Measurements from ENCODE around the gene OR5H15.
"Not testable (repeated sequence)": the region's sequence is repeated elsewhere in the genome, so short reads cannot be mapped to it uniquely, and the experiment has no call there.

OR5H15 gene

DNA sequence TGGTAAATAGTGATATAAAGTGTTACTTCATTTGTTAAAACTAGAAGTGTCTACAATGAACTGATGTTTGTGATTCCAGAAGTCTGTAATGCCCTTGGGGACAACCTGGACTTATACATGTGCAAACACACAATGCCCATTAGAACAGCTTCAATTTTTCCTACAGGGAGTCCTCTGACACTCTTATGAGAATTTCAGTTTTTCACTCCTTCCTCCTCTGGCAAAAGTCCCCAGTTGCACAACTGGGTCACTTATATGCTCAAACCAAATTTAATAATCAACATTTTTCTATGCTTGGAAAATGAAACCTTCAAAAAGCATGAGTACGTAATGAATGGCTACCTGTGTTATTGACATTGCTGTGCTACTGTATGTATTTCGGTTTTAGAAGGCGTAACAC is at the start of gene OR5H15:
TSS of gene OR5H15 (plus strand) at position 301 of the 400 bp plus-strand sequence. CDS start 2,004 bp downstream, outside the sequence.
- no peak for DNase-seq (ENCODE audit: low read depth, low spot score)

DNA sequence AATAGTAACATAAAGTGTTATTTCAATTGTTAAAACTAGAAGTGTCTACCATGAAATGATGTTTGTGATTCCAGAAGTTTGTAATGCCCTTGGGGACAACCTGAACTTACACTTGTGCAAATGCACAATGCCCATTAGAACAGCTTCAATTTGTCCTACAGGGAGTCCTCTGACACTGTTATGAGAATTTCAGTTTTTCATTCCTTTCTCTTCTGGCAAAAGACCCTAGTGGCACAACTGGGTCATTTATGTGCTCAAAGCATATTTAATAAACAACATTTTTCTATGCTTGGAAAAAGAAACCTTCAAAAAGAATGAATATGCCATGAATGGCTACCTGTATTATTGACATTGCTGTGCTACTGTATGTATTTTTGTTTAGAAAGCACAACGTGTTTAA is 36.1 kb upstream of the OR5H15 start, which contains the start of gene OR5H1:
TSS of gene OR5H1 (plus strand) at position 301 of the 400 bp plus-strand sequence. CDS start 1,977 bp downstream, outside the sequence.
- no peak for DNase-seq (ENCODE audit: low read depth, low spot score)

DNA sequence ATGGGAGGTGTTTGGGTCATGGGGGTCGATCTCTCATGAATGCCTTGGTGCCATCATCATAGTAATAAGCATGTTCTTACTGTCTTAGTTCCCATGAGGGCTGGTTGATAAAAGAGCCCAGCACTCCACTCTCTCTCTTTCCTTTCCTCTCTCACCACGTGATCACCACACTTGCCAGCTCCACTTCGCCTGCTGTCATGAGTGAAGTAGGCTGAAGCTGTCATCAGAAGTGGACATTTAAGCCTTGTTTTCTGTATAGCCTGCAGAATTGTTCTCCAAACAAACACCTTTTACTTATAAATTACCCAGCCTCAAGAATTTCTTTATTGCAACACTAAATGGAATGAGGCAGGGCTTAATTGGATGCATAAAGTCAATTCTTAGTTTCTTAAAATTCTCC is 29.9 kb upstream of the OR5H15 start:
- DNase-seq (ENCODE audit: low read depth, low spot score), result no peak

DNA sequence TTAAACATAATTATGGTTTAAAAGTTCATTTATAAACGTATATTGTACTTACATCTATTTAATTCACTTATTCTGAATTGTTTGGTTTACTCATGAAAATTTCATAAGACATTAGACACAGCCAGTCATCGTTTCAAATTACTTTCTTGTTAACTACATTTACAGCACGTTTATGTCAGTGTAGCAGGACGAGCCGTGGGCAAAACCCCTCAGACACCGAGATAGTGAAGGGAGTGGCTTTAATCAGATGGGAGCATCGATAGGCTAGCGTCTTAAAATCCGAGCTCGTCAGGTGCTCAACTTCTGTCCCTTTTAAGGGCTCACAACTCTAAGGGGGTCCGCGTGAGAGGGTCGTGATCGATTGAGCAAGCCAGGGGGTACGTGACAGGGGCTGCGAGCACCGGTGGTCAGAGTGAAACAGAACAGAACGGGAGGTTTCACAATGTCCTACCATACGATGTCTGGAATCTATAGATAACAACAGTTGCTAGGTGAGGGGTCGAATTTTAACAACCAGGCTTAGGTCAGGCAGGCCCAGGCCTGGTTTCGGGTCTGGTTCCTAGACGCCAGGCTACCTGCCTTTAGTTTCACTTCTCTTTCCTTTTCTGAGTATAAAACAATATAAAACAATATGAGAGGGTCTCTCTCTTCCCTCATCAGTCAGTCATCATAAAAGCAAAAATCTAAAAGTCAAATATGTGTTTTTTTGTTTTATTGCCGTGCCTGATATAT is 28.5 kb upstream of the OR5H15 start:
- peak; percentile 27 for DNase-seq (ENCODE audit: low read depth, low spot score)

DNA sequence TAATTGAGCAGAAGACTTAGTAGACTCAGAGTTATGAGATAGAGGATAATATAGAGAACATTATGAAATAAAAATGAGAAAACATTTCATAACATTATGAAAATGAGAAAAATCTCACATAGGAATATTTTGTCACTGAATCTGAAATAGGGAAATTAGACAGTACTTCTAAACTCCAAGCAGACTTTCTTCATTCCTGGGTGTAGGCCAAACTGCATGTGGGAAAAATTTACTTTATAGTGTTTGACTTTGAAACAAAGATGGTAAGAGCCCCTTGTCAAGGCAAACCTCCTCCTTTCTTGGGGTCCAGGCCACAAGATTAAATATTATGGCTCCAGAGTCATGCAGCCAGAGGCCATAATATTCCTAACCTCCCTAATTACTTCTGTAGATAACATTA is 26.0 kb upstream of the OR5H15 start:
- no peak for DNase-seq (ENCODE audit: low read depth, low spot score)

DNA sequence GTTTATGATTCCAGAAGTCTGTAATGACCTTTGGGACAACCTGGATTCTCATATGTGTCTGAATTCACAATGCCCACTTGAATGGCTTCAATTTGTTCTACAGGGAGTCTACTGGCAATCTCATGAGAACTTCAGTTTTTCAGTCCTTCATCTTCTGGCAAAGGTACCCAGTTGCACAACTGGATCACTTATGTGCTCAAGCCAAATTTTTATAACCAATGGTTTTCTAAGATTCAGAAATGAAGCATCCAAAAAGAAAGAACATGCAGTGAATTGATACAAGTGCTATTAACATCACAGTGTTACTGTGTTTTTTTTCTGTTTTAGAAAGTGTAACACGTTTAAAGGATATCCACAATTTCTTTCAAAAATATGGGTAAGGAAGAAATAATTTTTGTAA is 19.3 kb upstream of the OR5H15 start, which contains the start of gene OR5H14:
TSS of gene OR5H14 (plus strand) at position 301 of the 400 bp plus-strand sequence. CDS start 1,907 bp downstream, outside the sequence.
- DNase-seq (ENCODE audit: low read depth, low spot score), result no peak

DNA sequence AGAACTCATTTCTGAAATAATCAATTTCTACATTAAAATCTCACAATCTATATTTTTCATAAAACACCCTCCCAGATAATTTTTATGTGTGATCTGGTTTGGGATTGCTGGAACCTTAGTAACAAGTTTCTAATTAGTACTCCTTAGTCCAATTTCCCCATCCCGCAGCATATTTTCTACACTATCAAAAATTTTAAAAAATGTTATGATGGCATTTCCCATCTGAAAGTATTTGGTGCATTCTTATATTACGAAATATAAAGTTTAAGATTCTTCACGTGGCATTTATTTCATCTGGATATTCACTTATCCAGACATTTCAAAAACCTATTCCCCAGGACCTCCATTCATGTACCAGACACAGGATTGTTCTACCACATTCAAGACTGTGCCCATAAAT is 17.7 kb upstream of the OR5H15 start:
- no peak for DNase-seq (ENCODE audit: low read depth, low spot score)

DNA sequence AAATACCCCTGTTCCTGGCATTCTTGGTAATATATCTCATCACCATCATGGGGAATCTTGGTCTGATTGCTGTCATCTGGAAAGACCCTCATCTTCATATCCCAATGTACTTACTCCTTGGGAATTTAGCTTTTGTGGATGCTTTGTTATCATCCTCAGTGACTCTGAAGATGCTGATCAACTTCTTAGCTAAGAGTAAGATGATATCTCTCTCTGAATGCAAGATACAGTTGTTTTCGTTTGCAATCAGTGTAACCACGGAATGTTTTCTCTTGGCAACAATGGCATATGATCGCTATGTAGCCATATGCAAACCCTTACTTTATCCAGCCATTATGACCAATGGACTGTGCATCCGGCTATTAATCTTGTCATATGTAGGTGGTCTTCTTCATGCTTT is 17.0 kb upstream of the OR5H15 start:
- DNase-seq (ENCODE audit: low read depth, low spot score), result not testable (repeated sequence)

DNA sequence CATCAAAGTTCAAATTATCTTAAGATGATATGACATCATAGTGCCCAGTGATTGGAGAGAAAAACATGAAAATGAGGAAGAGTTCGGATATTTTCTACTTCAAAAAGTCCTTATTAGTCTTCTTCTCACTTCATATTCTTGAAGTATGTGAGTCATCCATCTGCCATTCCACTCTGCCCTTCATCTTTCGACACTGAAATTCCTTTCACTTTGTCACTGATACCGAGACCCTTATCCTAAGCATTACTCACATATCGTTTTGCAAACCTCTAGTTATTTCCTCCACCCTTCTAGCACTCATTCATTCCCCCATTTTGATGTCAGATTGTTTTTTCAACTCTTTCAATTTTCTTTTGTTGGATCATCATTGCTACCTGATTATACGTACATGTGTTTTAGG is 15.3 kb upstream of the OR5H15 start:
- DNase-seq (ENCODE audit: low read depth, low spot score), result no peak

DNA sequence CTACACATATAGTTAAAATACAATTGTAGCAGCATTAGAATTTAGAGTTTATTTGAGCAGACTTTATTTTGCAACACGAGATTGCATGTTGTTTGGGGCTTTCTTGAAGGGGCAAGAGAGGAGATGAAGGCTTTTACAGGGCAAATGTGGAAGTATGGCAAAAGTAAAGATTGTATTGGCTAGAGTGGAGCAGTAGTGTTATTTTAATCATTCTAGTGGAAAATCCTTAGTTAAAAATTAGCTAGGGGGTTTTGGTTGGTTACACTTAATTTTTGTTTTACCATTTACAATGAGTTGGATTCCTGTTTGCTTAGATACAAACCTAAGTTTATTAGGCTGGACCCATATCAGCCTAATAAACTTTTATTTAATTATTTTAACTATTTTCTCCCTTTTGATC is 4.6 kb downstream of the OR5H15 start:
- no peak for DNase-seq (ENCODE audit: low read depth, low spot score)

DNA sequence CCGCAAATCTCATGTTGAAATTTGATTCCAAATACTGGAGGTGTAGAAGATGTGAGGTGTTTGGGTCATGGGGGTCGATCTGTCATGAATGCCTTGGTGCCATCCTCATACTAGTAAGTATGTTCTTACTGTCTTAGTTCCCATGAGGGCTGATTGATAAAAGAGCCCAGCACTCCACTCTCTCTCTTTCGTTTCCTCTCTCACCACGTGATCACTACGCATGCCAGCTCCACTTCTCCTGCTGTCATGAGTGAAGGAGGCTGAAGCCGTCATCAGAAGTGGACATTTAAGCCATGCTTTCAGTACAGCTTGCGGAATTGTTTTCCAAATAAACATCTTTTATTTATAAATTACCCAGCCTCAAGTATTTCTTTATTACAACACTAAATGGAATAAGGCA is 6.1 kb downstream of the OR5H15 start:
- DNase-seq (ENCODE audit: low read depth, low spot score), result no peak

DNA sequence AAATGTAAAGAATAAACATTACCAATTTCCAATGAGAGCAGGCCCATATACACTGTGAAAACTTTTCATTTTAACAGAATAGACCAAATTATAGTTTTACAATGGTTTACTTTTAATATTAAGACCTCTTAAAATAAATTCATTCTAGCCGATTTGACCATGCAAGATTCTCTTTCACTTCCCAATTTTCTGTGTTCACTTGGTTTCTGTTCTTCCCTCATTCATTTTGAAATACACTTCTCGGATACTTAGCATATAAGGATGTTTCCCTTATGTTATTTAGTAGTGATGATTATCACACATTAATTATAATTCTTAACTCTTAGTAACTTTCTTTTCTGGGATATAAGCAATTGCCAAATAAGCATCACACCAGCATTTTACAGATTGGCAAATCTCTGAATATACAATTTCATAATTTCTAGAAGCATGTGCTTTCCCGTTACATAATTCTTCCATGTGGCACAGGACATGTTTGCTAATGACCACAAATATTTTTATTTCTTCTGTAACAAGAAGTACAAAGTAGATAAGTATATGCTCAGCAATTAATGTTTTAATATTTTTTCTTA is 13.9 kb downstream of the OR5H15 start:
- DNase-seq (ENCODE audit: low read depth, low spot score), result no peak

DNA sequence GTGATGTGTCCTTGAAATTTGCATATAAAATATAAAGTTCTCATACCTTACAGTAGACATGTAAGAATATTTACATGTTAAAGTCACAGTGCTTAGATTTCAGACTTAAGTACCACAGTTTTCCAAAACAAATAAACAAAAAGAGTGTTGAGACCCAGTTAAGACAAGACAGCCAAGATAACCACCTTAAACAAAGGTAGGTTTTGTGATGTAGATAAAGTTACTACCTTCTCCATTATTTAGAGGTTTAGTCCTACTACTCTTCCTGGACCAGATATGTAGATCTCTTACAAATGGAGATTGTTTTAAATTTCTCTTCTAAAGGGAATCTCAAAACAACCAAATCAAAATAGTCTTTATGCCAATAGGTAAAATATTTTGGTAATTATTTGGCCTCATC is 15.7 kb downstream of the OR5H15 start:
- no peak for DNase-seq (ENCODE audit: low read depth, low spot score)

DNA sequence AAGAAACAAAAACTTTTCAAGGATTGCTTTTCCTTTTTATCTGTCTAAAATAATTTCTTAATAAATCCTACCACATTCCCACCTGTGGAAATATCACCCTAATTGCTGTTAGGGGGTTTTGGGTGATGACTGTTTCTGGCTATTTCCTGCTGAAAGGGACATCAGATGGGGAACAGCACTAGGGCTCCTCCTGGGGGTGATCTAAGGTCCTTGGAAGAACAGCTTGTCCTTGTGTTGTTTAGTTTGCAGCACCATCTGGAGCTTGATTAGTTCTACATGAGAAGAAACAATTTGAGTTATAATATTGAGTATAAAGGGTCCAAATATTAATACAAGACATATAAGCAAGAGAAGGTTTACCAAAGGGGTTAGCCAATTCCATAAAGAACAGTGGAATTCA is 18.7 kb downstream of the OR5H15 start:
- DNase-seq (ENCODE audit: low read depth, low spot score), result peak; percentile 13

DNA sequence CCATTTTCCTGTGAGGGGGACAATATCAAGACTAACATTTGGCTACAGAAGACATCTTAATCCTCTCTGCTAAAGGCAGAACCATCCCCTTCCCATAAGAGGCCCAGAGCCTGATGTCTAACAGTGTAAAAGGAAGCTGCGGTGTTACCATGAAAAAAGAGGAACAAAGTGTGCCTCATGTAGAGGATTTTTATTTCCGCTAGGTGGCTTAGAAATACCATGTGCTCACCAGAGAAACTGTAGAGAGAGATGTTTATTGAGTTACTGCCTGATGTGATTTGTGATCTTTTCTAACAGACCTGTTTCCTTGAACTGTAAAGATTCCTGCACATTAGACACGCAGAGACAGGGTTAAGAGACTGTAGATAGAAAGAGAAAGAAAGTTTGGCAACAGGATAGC is 22.0 kb downstream of the OR5H15 start:
- peak; percentile 23 for DNase-seq (ENCODE audit: low read depth, low spot score)

DNA sequence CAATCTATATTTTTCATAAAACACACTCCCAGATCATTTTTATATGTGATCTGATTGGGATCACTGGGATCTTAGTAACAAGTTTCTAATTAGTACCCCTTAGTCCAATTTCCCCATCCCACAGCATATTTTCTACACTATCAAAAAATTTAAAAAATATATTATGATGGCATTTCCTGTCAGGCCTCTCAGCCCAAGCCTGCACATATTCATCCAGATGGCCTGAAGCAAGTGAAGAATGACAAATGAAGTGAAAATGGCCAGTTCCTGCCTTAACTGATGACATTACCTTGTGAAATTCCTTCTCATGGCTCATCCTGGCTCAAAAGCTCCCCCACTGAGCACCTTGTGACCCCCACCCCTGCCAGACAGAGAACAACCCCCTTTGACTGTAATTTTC is 24.4 kb downstream of the OR5H15 start:
- DNase-seq (ENCODE audit: low read depth, low spot score), result not testable (repeated sequence)

DNA sequence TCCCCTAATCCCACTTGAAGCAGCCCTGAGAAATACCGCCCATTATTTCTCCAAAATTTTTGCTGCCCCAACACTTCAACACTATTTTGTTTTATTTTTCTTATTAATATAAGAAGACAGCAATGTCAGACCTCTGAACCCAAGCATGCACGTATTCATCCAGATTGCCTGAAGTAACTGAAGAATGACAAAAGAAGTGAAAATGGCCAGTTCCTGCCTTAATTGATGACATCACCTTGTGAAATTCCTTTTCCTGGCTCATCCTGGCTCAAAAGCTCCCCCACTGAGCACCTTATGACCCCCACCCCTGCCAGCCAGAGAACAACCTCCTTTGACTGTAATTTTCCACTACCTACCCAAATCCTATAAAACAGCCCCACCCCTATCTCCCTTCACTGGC is 29.8 kb downstream of the OR5H15 start:
- DNase-seq (ENCODE audit: low read depth, low spot score), result peak; percentile 27

DNA sequence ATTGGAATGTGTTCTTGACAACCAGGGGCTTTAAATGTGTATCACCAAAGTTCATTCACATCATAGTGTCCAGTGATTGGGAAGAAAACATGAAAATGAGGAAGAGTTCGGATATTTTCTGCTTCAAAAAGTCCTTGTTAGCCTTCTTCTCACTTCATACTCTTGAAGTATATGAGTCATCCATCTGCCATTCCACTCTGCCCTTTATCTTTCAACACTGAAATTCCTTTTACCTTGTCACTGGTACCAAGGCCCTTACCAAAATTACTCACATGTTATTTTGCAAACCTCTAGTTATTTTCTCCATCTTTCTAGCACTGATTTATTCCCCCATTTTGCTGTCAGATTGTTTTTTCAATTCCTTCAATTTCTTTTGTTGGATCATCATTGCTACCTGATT is 32.5 kb downstream of the OR5H15 start:
- DNase-seq (ENCODE audit: low read depth, low spot score), result no peak

DNA sequence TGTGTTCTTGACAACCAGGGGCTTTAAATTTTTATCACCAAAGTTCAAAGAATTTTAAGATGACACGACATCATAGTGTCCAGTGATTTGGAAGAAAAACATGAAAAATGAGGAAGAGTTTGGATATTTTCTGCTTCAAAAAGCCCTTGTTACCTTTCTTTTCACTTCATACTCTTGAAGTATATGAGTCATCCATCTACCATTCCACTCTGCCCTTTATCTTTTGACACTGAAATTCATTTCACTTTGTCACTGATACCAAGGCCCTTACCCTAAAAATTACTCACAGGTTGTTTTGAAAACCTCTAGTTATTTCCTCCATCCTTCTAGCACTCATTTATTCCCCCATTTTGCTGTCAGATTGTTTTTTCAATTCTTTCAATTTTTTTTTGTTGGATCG is 42.7 kb downstream of the OR5H15 start:
- DNase-seq (ENCODE audit: low read depth, low spot score), result no peak

DNA sequence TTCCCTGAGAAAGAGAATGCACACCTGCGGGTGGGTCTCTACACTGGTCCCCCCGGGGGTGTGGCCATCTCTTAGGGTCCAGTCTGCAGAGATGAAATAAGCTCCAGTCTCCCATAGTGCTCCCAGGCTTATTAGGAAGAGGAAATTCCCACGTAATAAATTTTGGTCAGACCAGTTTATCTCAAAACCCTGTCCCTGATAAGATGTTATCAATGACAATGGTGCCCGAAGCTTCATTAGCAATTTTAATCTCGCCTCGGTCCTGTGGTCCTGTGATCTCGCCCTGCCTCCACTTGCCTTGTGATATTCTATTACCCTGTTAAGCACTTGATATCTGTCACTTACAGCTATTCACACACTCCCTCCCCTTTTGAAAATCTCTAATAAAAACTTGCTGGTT is 46.8 kb downstream of the OR5H15 start:
- no peak for DNase-seq (ENCODE audit: low read depth, low spot score)

DNA sequence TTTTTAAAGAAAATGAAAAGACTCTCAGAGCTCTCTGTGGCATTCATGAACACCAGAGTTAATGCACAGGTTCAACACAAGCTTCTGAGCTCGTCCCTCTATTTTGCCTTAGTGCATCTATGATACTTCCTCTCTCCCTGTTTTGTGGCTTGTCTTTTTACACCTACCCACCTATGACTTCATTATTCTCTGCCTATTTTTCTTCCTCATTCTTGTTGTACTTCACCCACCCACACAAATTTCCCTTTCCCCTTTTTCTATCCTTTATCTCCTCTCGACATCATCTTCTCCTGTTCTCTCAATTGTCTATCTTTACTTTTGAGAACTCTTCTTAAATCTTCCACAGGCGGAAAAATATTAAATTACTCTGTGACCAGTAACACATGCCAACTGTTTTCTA is 48.6 kb downstream of the OR5H15 start:
- DNase-seq (ENCODE audit: low read depth, low spot score), result no peak
